HEK293 (cell line): ENCODE measurements around the gene BAG5.
A peak's percentile ranks its signal among the peaks of the same experiment; 100 is the strongest.

Source experiments
- AEBP2 ChIP-seq: fragments of 450-650 bp; formaldehyde crosslinking; IDR thresholded peaks from 2 replicates; pipeline ENCODE4 v1.5.1; 2016; ENCODE audit warnings: missing biosample characterization, missing genetic modification characterization, borderline replicate concordance
- GLI4 ChIP-seq: fragments of 450-650 bp; formaldehyde crosslinking; IDR thresholded peaks from 2 replicates; pipeline ENCODE4 v1.5.1; 2016; ENCODE audit warnings: missing biosample characterization, missing genetic modification characterization
- IKZF3 ChIP-seq: fragments of 450-650 bp; IDR thresholded peaks from 2 replicates; pipeline ENCODE4 v1.5.0; 2018; ENCODE audit warnings: missing biosample characterization, mild to moderate bottlenecking, missing genetic modification characterization, moderate library complexity
- KLF16 ChIP-seq: fragments of 450-650 bp; formaldehyde crosslinking; IDR thresholded peaks from 2 replicates; pipeline ENCODE4 v1.5.1; 2017; ENCODE audit warnings: missing biosample characterization, missing genetic modification characterization
- KLF17 ChIP-seq: fragments of 450-650 bp; formaldehyde crosslinking; IDR thresholded peaks from 2 replicates; pipeline ENCODE4 v1.5.1; 2016; ENCODE audit warnings: missing biosample characterization, missing genetic modification characterization
- KLF8 ChIP-seq: fragments of 450-650 bp; formaldehyde crosslinking; IDR thresholded peaks from 2 replicates; pipeline ENCODE4 v1.5.1; 2016; ENCODE audit warnings: missing biosample characterization, missing genetic modification characterization
- SP7 ChIP-seq: fragments of 450-650 bp; formaldehyde crosslinking; IDR thresholded peaks from 2 replicates; pipeline ENCODE4 v1.5.1; 2016; ENCODE audit warnings: missing biosample characterization, missing genetic modification characterization
- ZBTB49 ChIP-seq: fragments of 450-650 bp; formaldehyde crosslinking; IDR thresholded peaks from 2 replicates; pipeline ENCODE4 v1.5.1; 2016; ENCODE audit warnings: missing biosample characterization, missing genetic modification characterization, low read depth
- ZEB2 ChIP-seq: fragments of 450-650 bp; formaldehyde crosslinking; IDR thresholded peaks from 2 replicates; pipeline ENCODE4 v1.5.1; 2016; ENCODE audit warnings: missing biosample characterization, missing genetic modification characterization
- ZNF114 ChIP-seq: fragments of 450-650 bp; formaldehyde crosslinking; IDR thresholded peaks from 2 replicates; pipeline ENCODE4 v1.5.0; 2017; ENCODE audit warnings: missing biosample characterization, missing genetic modification characterization
- ZNF133 ChIP-seq: fragments of 450-650 bp; formaldehyde crosslinking; IDR thresholded peaks from 2 replicates; pipeline ENCODE4 v1.5.1; 2016; ENCODE audit warnings: missing biosample characterization, missing genetic modification characterization
- ZNF155 ChIP-seq: fragments of 450-650 bp; formaldehyde crosslinking; IDR thresholded peaks from 2 replicates; pipeline ENCODE4 v1.5.1; 2016; ENCODE audit warnings: missing biosample characterization, missing genetic modification characterization
- ZNF335 ChIP-seq: fragments of 450-650 bp; formaldehyde crosslinking; conservative IDR thresholded peaks from 2 replicates; pipeline ENCODE4 v1.5.1; 2016; ENCODE audit warnings: missing biosample characterization, missing genetic modification characterization
- ZNF366 ChIP-seq: fragments of 450-650 bp; formaldehyde crosslinking; conservative IDR thresholded peaks from 2 replicates; pipeline ENCODE4 v1.5.1; 2016; ENCODE audit warnings: missing biosample characterization, missing genetic modification characterization
- ZNF501 ChIP-seq: fragments of 450-650 bp; formaldehyde crosslinking; IDR thresholded peaks from 2 replicates; pipeline ENCODE4 v1.5.1; 2016; ENCODE audit warnings: missing biosample characterization, missing genetic modification characterization
- ZNF513 ChIP-seq: fragments of 450-650 bp; IDR thresholded peaks from 2 replicates; pipeline ENCODE4 v1.5.1; 2018; ENCODE audit warnings: missing biosample characterization, missing genetic modification characterization
- ZNF561 ChIP-seq: fragments of 450-650 bp; IDR thresholded peaks from 2 replicates; pipeline ENCODE4 v1.5.1; 2018; ENCODE audit warnings: missing biosample characterization, missing genetic modification characterization, borderline replicate concordance
- ZNF629 ChIP-seq: fragments of 450-650 bp; formaldehyde crosslinking; IDR thresholded peaks from 2 replicates; pipeline ENCODE4 v1.5.1; 2017; ENCODE audit warnings: missing biosample characterization, missing genetic modification characterization
- ZNF76 ChIP-seq: fragments of 450-650 bp; formaldehyde crosslinking; IDR thresholded peaks from 2 replicates; pipeline ENCODE4; 2016; ENCODE audit warnings: low read depth, missing biosample characterization, missing genetic modification characterization, borderline replicate concordance
- ZNF792 ChIP-seq: fragments of 450-650 bp; formaldehyde crosslinking; IDR thresholded peaks from 2 replicates; pipeline ENCODE4 v1.5.1; 2016; ENCODE audit warnings: missing biosample characterization, missing genetic modification characterization
- ZSCAN4 ChIP-seq: fragments of 450-650 bp; formaldehyde crosslinking; IDR thresholded peaks from 2 replicates; pipeline ENCODE4 v1.5.1; 2017; ENCODE audit warnings: missing biosample characterization, missing genetic modification characterization
- TF ChIP-seq, protein P1 (sequence below): fragments of 450-650 bp; formaldehyde crosslinking; optimal IDR thresholded peaks from 2 replicates; pipeline ENCODE3; 2016; ENCODE audit warnings: missing biosample characterization, mild to moderate bottlenecking, missing genetic modification characterization
- TF ChIP-seq, protein P2 (sequence below): fragments of 450-650 bp; formaldehyde crosslinking; IDR thresholded peaks from 2 replicates; pipeline ENCODE4 v1.5.1; 2016; ENCODE audit warnings: missing biosample characterization, missing genetic modification characterization, borderline replicate concordance
- TF ChIP-seq, protein P3 (sequence below): fragments of 450-650 bp; formaldehyde crosslinking; IDR thresholded peaks from 2 replicates; pipeline ENCODE4 v1.5.1; 2016; ENCODE audit warnings: missing biosample characterization, missing genetic modification characterization

BAG5 gene

DNA sequence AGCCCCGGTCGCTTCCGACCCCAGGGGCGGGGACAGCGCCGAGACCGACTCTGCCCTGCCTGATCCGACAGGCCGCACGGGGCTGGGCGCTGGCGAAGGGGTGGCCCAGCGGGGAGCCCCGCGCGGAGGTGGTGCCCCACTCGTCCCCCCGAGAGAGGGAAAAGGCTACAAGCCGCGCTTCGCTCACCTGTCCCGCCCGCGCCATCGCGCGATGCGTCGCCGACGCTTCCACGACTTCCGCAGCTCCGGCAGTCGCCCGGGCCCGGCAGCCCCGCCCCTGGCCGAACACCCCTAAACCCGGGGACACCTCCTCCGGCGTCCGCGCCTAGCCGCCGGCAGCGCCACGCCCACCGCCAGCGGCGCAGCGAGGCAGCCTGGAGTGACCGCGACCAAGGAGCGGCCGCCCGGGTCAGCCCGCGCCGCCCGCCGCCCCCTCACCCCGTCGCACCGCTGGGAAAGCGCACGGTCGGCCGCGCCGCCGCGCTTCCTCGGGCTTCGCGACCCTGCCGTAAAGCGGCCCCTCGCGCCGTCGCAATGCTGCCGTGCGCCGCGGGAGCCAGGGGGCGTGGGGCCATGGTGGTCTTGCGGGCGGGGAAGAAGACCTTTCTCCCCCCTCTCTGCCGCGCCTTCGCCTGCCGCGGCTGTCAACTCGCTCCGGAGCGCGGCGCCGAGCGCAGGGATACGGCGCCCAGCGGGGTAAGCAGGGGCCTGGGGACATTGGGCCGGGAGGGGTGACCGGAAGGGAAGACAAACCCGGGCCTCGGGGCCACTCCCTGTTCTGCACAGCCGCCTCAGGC, at the start of gene BAG5, which contains the start of gene COA8 (continued):
- TF ChIP-seq ZNF513 (tag by site-specific recombination) = no peak
- 0 out of 2 replicates have a peak, but pooled peaks have one; percentile 19 for TF ChIP-seq ZNF366 (tag by site-specific recombination)
- no peak for TF ChIP-seq ZNF114 (tag by site-specific recombination)
- TF ChIP-seq ZNF133 (tag by site-specific recombination) = no peak
- TF ChIP-seq ZNF76 = peak; percentile 32; the same call in 1 of the 2 replicates
- no peak for TF ChIP-seq GLI4 (tag by site-specific recombination)
- no peak; the same call in 1 of the 2 replicates for TF ChIP-seq ZNF561
- TF ChIP-seq ZNF629 (tag by site-specific recombination) = peak; percentile 5; the same call in 1 of the 2 replicates
- TF ChIP-seq AEBP2 = no peak
- peak; percentile 26; the same call in 1 of the 2 replicates for TF ChIP-seq SP7 (tag by site-specific recombination)
- TF ChIP-seq, protein P1, sequence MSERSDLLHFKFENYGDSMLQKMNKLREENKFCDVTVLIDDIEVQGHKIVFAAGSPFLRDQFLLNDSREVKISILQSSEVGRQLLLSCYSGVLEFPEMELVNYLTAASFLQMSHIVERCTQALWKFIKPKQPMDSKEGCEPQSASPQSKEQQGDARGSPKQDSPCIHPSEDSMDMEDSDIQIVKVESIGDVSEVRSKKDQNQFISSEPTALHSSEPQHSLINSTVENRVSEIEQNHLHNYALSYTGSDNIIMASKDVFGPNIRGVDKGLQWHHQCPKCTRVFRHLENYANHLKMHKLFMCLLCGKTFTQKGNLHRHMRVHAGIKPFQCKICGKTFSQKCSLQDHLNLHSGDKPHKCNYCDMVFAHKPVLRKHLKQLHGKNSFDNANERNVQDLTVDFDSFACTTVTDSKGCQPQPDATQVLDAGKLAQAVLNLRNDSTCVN (tag by site-specific recombination) = peak; percentile 83
- peak; percentile 37 for TF ChIP-seq KLF17
- peak; percentile 97 for TF ChIP-seq ZNF335 (tag by site-specific recombination)
- no peak for TF ChIP-seq ZNF792
- TF ChIP-seq ZNF501 (tag by site-specific recombination) = no peak
- TF ChIP-seq ZEB2 (tag by site-specific recombination) = peak; percentile 59
- TF ChIP-seq, protein P2, sequence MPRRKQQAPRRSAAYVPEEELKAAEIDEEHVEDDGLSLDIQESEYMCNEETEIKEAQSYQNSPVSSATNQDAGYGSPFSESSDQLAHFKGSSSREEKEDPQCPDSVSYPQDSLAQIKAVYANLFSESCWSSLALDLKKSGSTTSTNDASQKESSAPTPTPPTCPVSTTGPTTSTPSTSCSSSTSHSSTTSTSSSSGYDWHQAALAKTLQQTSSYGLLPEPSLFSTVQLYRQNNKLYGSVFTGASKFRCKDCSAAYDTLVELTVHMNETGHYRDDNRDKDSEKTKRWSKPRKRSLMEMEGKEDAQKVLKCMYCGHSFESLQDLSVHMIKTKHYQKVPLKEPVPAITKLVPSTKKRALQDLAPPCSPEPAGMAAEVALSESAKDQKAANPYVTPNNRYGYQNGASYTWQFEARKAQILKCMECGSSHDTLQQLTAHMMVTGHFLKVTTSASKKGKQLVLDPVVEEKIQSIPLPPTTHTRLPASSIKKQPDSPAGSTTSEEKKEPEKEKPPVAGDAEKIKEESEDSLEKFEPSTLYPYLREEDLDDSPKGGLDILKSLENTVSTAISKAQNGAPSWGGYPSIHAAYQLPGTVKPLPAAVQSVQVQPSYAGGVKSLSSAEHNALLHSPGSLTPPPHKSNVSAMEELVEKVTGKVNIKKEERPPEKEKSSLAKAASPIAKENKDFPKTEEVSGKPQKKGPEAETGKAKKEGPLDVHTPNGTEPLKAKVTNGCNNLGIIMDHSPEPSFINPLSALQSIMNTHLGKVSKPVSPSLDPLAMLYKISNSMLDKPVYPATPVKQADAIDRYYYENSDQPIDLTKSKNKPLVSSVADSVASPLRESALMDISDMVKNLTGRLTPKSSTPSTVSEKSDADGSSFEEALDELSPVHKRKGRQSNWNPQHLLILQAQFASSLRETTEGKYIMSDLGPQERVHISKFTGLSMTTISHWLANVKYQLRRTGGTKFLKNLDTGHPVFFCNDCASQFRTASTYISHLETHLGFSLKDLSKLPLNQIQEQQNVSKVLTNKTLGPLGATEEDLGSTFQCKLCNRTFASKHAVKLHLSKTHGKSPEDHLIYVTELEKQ (tag by site-specific recombination) = peak; percentile 22; the same call in 1 of the 2 replicates
- TF ChIP-seq KLF16 (tag by site-specific recombination) = peak; percentile 75
- TF ChIP-seq, protein P3, sequence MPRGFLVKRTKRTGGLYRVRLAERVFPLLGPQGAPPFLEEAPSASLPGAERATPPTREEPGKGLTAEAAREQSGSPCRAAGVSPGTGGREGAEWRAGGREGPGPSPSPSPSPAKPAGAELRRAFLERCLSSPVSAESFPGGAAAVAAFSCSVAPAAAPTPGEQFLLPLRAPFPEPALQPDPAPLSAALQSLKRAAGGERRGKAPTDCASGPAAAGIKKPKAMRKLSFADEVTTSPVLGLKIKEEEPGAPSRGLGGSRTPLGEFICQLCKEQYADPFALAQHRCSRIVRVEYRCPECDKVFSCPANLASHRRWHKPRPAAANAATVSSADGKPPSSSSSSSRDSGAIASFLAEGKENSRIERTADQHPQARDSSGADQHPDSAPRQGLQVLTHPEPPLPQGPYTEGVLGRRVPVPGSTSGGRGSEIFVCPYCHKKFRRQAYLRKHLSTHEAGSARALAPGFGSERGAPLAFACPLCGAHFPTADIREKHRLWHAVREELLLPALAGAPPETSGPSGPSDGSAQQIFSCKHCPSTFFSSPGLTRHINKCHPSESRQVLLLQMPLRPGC (tag by site-specific recombination) = no peak
- no peak for TF ChIP-seq ZBTB49 (tag by site-specific recombination)
- peak; percentile 83 for TF ChIP-seq KLF8 (tag by site-specific recombination)
- TF ChIP-seq IKZF3 (tag by site-specific recombination) = 0 out of 2 replicates have a peak, but pooled peaks have one; percentile 43
- TF ChIP-seq ZSCAN4 (tag by site-specific recombination) = no peak
- no peak for TF ChIP-seq ZNF155 (tag by site-specific recombination)
